HepG2 (cell line): Measurements from ENCODE around the gene FKBP1A. TPM values are rescaled to one million over a fixed set of nuclear protein-coding genes. Genes with fewer than 3 reads are reported as not detected.

Source experiments
- AGO1 ChIP-seq: fragments of 200-400 bp; formaldehyde crosslinking; IDR thresholded peaks from 2 replicates; pipeline ENCODE4 v1.6.1; 2017; ENCODE audit warnings: mild to moderate bottlenecking, low read depth, low read length, moderate library complexity; ENCODE audit not compliant: poor library complexity, severe bottlenecking
- BRCA1 ChIP-seq: sonication (generic); formaldehyde crosslinking; IDR thresholded peaks from 2 replicates; pipeline ENCODE4 v1.4.0; 2020; ENCODE audit warnings: missing genetic modification reagents
- CSRNP2 ChIP-seq: sonication (generic); formaldehyde crosslinking; conservative IDR thresholded peaks from 2 replicates; pipeline ENCODE4 v1.8.0; 2022; ENCODE audit warnings: low read depth, missing genetic modification reagents
- E2F1 ChIP-seq: sonication (generic); formaldehyde crosslinking; IDR thresholded peaks from 2 replicates; pipeline ENCODE4 v1.5.0; 2020; ENCODE audit warnings: missing genetic modification reagents
- NCOA5 ChIP-seq: sonication (generic); formaldehyde crosslinking; IDR thresholded peaks from 2 replicates; pipeline ENCODE4 v1.4.0; 2020; ENCODE audit warnings: missing genetic modification reagents
- PAX8 ChIP-seq: sonication (generic); formaldehyde crosslinking; IDR thresholded peaks from 2 replicates; pipeline ENCODE4 v1.8.0; 2022; ENCODE audit warnings: mild to moderate bottlenecking, missing genetic modification reagents, borderline replicate concordance
- PRDM10 ChIP-seq: sonication (generic); formaldehyde crosslinking; IDR thresholded peaks from 2 replicates; pipeline ENCODE4 v1.4.0; 2020; ENCODE audit warnings: low read depth, missing genetic modification reagents
- RELA ChIP-seq: sonication (generic); formaldehyde crosslinking; IDR thresholded peaks from 2 replicates; pipeline ENCODE4 v1.4.0; 2020; ENCODE audit warnings: missing genetic modification reagents
- SIN3A ChIP-seq: IDR thresholded peaks from 2 replicates; pipeline ENCODE4 v1.6.1; 2011; ENCODE audit warnings: low read depth, mild to moderate bottlenecking, control low read depth, low read length, borderline replicate concordance
- ZNF280D ChIP-seq: sonication (generic); formaldehyde crosslinking; IDR thresholded peaks from 2 replicates; pipeline ENCODE4 v1.5.1; 2020; ENCODE audit warnings: mild to moderate bottlenecking, missing genetic modification reagents
- ZNF567 ChIP-seq: sonication (generic); formaldehyde crosslinking; IDR thresholded peaks from 2 replicates; pipeline ENCODE4 v1.8.1; 2023; ENCODE audit warnings: mild to moderate bottlenecking, missing genetic modification reagents, borderline replicate concordance
- ZNF780A ChIP-seq: sonication (generic); formaldehyde crosslinking; IDR thresholded peaks from 2 replicates; pipeline ENCODE4 v1.8.0; 2022; ENCODE audit warnings: mild to moderate bottlenecking, missing genetic modification reagents, moderate library complexity
- ZNF800 ChIP-seq: sonication (generic); formaldehyde crosslinking; IDR thresholded peaks from 2 replicates; pipeline ENCODE4 v1.4.0; 2020; ENCODE audit warnings: missing genetic modification reagents
- polyA plus RNA-seq, 8 experiments: library from polyadenylated mRNA; depleted of rRNA in 3 of 8; stranded (reverse) in 7 of 8; unstranded in 1 of 8; fragments of >200 nt; fragmentation: Illumina TruSeq in 4 of 8; extraction: Trizol in 4 of 8; gene quantifications; 2 replicates each; pipeline versions ENCODE4 v1.2.1 to v1.2.3, GENCODE V29; 2011 to 2016; ENCODE audit warnings: low read depth in 4 of 8, missing spikeins in 1 of 8, mixed read lengths in 1 of 8; ENCODE audit not compliant: insufficient read depth in 1 of 8
- total RNA-seq, 5 experiments: library from RNA; depleted of rRNA; stranded (reverse); fragments of >200 nt; fragmentation: Illumina TruSeq; extraction: Trizol; gene quantifications; 2 replicates each; pipeline ENCODE4 v1.2.3, GENCODE V29; 2016; ENCODE audit warnings: low read depth in 1 of 5

Gene FKBP1A
- total and polyA plus RNA-seq, 2 of the 13 experiments (the other 11 are each of a cell fraction or from before 2014, with no cell fraction given): 119 to 468 TPM

- peak; percentile 91 for TF ChIP-seq ZNF280D
- TF ChIP-seq ZNF567 (CRISPR knock-in tag): peak; percentile 95
- no peak for TF ChIP-seq RELA (CRISPR knock-in tag)
- TF ChIP-seq AGO1: peak; percentile 84
- peak; percentile 50 for TF ChIP-seq PRDM10 (CRISPR knock-in tag)
- no peak for TF ChIP-seq CSRNP2
- TF ChIP-seq ZNF780A (CRISPR knock-in tag): no peak
- TF ChIP-seq SIN3A: peak; percentile 91; the same call in 1 of the 2 replicates
- TF ChIP-seq NCOA5: no peak
- TF ChIP-seq E2F1 (CRISPR knock-in tag): 0 out of 2 replicates have a peak, but pooled peaks have one; percentile 76
- peak; percentile 75 for TF ChIP-seq ZNF800
- peak; percentile 35; the same call in 1 of the 2 replicates for TF ChIP-seq PAX8 (CRISPR knock-in tag)
- peak; percentile 73 for TF ChIP-seq BRCA1 (CRISPR knock-in tag)
Observed at GRCh38 chr20:1325173-1326030, 67.5 kb downstream of the FKBP1A start (continued).
